Measurements from ENCODE around the gene DMXL1. TPM values are rescaled to one million over a fixed set of nuclear protein-coding genes. Genes with fewer than 3 reads are reported as not detected.

The DMXL1 gene
- total RNA-seq, 1 experiment from 2014 or later: 14.8 TPM

- peak; percentile 32 for DNase-seq (ENCODE audit: low read depth)
Observed at GRCh38 chr5:119287547-119288111, 216.7 kb downstream of the DMXL1 start.

GRCh38 chr5:119288379-119289033 is 217.6 kb downstream of the DMXL1 start:
- DNase-seq (ENCODE audit: low read depth): no peak

- no peak for DNase-seq (ENCODE audit: low read depth)
Observed at GRCh38 chr5:119289438-119290044, 218.7 kb downstream of the DMXL1 start.

- DNase-seq (ENCODE audit: low read depth): no peak
Observed at GRCh38 chr5:119290161-119290569, 219.3 kb downstream of the DMXL1 start.

- no peak for DNase-seq (ENCODE audit: low read depth)
Observed at GRCh38 chr5:119290607-119291006, 219.7 kb downstream of the DMXL1 start.

GRCh38 chr5:119291056-119291455 is 220.2 kb downstream of the DMXL1 start:
- no peak for DNase-seq (ENCODE audit: low read depth)

- no peak for DNase-seq (ENCODE audit: low read depth)
Observed at GRCh38 chr5:119291877-119292276, 221.0 kb downstream of the DMXL1 start.

GRCh38 chr5:119292701-119293515 is 222.0 kb downstream of the DMXL1 start:
- no peak for DNase-seq (ENCODE audit: low read depth)

GRCh38 chr5:119293516-119293829 is 222.6 kb downstream of the DMXL1 start:
- no peak for DNase-seq (ENCODE audit: low read depth)

Small RNA genes within 50 kb of the gene (small RNA-seq; reads per million reads assigned to genes)
- gene LAMTOR3P2: not detected
- not detected for gene MIR5706
- not detected for gene RNU6-701P

Other genes with a start within 250 kb of the DMXL1 start
- 5.8 and 8.2 TPM in 2 replicates for gene DTWD2, start 82.5 kb upstream of the DMXL1 start, total RNA-seq (2014; rRNA removed; shearing (Covaris generic))